Measurements from ENCODE around the gene ZNF614.

DNA sequence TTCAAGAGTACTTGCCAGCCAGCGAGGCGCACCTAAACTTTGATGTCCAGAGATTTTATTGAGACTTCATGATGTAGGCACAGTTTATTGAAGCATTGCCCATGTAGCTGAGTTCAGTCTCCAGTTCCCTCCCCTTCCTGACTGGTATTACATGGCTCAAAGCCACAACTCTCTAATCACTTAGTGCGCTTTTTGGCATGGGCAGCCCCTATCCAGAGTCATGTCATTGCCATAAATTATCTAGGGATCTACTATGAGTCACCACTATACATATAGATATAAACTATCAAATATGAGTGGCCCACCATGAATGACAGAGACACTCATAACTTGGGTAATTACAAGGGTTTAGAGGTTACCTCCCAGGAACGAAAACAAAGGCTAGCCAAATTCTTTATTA, 7.7 kb downstream of the ZNF614 start:
- TF ChIP-seq POLR2A (IDR thresholded peaks at IDR 0.05) = no peak
- TF ChIP-seq, protein P1, sequence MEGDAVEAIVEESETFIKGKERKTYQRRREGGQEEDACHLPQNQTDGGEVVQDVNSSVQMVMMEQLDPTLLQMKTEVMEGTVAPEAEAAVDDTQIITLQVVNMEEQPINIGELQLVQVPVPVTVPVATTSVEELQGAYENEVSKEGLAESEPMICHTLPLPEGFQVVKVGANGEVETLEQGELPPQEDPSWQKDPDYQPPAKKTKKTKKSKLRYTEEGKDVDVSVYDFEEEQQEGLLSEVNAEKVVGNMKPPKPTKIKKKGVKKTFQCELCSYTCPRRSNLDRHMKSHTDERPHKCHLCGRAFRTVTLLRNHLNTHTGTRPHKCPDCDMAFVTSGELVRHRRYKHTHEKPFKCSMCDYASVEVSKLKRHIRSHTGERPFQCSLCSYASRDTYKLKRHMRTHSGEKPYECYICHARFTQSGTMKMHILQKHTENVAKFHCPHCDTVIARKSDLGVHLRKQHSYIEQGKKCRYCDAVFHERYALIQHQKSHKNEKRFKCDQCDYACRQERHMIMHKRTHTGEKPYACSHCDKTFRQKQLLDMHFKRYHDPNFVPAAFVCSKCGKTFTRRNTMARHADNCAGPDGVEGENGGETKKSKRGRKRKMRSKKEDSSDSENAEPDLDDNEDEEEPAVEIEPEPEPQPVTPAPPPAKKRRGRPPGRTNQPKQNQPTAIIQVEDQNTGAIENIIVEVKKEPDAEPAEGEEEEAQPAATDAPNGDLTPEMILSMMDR (IDR thresholded peaks at IDR 0.05) = no peak

All from tibial nerve (tissue), 3 donors.